H1 (cell line): ENCODE data around the gene OR4C6. TPM values are rescaled to one million over a fixed set of nuclear protein-coding genes. Genes with fewer than 3 reads are reported as not detected.

Source experiments
- CBX8 ChIP-seq: fragments of 300-800, 300-1000 bp; sonication (generic); IDR thresholded peaks from 2 replicates; pipeline ENCODE4 v1.7.1; 2016; ENCODE audit warnings: low read depth, low read length, borderline replicate concordance
- MAFK ChIP-seq: IDR thresholded peaks from 2 replicates; pipeline ENCODE4 v1.6.1; 2012; ENCODE audit warnings: low read depth, mild to moderate bottlenecking, improper control_type of control experiment, low read length
- SIX5 ChIP-seq: IDR thresholded peaks from 2 replicates; pipeline ENCODE4 v1.6.1; 2011; ENCODE audit warnings: mild to moderate bottlenecking, low read depth, low read length
- SP2 ChIP-seq: IDR thresholded peaks from 2 replicates; pipeline ENCODE4 v1.6.1; 2012; ENCODE audit warnings: mild to moderate bottlenecking, low read length, inconsistent platforms
- SUZ12 ChIP-seq: fragments of 200-600 bp; sonication (generic); IDR thresholded peaks from 2 replicates; pipeline ENCODE4 v1.6.1; 2012; ENCODE audit warnings: mild to moderate bottlenecking, inconsistent platforms, low read length, moderate library complexity, mixed read lengths
- YY1 ChIP-seq: IDR thresholded peaks from 2 replicates; pipeline ENCODE4 v1.6.1; 2011; ENCODE audit warnings: low read depth, mild to moderate bottlenecking, low read length
- polyA plus RNA-seq, 7 experiments: library from polyadenylated mRNA; depleted of rRNA in 3 of 7; stranded (reverse) in 5 of 7; unstranded in 2 of 7; fragments of >200 nt in 5 of 7; fragments of 200-250 nt in 2 of 7; gene quantifications; 1 replicate in 5 of 7; 2 replicates in 1 of 7; 4 replicates in 1 of 7; pipeline versions ENCODE4 v1.2.1 to v1.2.3, GENCODE V29; 2011 to 2013; ENCODE audit warnings: missing spikeins in 2 of 7, mixed read lengths in 2 of 7
- total RNA-seq: library from RNA; stranded (reverse); fragmentation: NEBNext Ultra II Directional; extraction: Animal tissue kit (Norgen Biotek cat#: 25700); gene quantifications from 2 replicates; pipeline ENCODE4 v1.2.1, GENCODE V29; 2021
- TF ChIP-seq, protein P1 (sequence below): fragments of 300-600 bp; sonication (generic); IDR thresholded peaks from 2 replicates; pipeline ENCODE4 v1.7.1; 2012; ENCODE audit warnings: low read length, moderate library complexity, mild to moderate bottlenecking, inconsistent platforms; ENCODE audit not compliant: insufficient replicate concordance

Gene OR4C6
- total and polyA plus RNA-seq, 2 of the 8 experiments (the other 6 are each of a cell fraction or from before 2014, with no cell fraction given): not detected

DNA sequence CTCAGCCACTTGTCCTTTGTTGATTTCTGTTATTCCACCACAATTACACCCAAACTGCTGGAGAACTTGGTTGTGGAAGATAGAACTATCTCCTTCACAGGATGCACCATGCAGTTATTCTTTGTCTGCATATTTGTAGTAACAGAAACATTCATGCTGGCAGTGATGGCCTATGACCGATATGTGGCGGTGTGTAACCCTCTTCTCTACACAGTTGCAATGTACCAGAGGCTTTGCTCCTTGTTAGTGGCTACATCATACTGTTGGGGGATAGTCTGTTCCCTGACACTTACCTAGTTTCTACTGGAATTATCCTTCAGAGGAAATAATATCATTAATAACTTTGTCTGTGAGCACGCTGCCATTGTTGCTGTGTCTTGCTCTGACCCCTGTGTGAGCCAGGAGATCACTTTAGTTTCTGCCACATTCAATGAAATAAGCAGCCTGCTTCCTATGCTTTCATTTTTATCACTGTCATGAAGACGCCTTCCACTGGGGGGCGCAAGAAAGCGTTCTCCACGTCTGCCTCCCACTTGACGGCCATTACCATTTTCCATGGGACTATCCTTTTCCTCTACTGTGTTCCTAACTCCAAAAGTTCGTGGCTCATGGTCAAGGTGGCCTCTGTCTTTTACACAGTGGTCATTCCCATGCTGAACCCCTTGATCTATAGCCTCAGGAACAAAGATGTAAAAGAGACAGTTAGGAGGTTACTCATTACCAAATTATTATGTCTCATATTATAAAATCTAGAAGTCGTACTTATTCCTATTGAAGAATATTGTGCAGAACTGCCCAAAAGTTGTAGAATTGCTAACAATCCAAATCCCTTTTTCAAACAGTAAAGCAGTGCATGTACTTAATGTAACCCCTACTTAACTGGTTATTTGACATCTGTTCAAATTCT is 53.2 kb downstream of the OR4C6 start (continued):
- TF ChIP-seq, protein P1, sequence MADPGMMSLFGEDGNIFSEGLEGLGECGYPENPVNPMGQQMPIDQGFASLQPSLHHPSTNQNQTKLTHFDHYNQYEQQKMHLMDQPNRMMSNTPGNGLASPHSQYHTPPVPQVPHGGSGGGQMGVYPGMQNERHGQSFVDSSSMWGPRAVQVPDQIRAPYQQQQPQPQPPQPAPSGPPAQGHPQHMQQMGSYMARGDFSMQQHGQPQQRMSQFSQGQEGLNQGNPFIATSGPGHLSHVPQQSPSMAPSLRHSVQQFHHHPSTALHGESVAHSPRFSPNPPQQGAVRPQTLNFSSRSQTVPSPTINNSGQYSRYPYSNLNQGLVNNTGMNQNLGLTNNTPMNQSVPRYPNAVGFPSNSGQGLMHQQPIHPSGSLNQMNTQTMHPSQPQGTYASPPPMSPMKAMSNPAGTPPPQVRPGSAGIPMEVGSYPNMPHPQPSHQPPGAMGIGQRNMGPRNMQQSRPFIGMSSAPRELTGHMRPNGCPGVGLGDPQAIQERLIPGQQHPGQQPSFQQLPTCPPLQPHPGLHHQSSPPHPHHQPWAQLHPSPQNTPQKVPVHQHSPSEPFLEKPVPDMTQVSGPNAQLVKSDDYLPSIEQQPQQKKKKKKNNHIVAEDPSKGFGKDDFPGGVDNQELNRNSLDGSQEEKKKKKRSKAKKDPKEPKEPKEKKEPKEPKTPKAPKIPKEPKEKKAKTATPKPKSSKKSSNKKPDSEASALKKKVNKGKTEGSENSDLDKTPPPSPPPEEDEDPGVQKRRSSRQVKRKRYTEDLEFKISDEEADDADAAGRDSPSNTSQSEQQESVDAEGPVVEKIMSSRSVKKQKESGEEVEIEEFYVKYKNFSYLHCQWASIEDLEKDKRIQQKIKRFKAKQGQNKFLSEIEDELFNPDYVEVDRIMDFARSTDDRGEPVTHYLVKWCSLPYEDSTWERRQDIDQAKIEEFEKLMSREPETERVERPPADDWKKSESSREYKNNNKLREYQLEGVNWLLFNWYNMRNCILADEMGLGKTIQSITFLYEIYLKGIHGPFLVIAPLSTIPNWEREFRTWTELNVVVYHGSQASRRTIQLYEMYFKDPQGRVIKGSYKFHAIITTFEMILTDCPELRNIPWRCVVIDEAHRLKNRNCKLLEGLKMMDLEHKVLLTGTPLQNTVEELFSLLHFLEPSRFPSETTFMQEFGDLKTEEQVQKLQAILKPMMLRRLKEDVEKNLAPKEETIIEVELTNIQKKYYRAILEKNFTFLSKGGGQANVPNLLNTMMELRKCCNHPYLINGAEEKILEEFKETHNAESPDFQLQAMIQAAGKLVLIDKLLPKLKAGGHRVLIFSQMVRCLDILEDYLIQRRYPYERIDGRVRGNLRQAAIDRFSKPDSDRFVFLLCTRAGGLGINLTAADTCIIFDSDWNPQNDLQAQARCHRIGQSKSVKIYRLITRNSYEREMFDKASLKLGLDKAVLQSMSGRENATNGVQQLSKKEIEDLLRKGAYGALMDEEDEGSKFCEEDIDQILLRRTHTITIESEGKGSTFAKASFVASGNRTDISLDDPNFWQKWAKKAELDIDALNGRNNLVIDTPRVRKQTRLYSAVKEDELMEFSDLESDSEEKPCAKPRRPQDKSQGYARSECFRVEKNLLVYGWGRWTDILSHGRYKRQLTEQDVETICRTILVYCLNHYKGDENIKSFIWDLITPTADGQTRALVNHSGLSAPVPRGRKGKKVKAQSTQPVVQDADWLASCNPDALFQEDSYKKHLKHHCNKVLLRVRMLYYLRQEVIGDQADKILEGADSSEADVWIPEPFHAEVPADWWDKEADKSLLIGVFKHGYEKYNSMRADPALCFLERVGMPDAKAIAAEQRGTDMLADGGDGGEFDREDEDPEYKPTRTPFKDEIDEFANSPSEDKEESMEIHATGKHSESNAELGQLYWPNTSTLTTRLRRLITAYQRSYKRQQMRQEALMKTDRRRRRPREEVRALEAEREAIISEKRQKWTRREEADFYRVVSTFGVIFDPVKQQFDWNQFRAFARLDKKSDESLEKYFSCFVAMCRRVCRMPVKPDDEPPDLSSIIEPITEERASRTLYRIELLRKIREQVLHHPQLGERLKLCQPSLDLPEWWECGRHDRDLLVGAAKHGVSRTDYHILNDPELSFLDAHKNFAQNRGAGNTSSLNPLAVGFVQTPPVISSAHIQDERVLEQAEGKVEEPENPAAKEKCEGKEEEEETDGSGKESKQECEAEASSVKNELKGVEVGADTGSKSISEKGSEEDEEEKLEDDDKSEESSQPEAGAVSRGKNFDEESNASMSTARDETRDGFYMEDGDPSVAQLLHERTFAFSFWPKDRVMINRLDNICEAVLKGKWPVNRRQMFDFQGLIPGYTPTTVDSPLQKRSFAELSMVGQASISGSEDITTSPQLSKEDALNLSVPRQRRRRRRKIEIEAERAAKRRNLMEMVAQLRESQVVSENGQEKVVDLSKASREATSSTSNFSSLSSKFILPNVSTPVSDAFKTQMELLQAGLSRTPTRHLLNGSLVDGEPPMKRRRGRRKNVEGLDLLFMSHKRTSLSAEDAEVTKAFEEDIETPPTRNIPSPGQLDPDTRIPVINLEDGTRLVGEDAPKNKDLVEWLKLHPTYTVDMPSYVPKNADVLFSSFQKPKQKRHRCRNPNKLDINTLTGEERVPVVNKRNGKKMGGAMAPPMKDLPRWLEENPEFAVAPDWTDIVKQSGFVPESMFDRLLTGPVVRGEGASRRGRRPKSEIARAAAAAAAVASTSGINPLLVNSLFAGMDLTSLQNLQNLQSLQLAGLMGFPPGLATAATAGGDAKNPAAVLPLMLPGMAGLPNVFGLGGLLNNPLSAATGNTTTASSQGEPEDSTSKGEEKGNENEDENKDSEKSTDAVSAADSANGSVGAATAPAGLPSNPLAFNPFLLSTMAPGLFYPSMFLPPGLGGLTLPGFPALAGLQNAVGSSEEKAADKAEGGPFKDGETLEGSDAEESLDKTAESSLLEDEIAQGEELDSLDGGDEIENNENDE: no peak
- TF ChIP-seq SIX5 (no peak), MAFK (no peak), CBX8 (no peak), SP2 (no peak), SUZ12 (no peak), YY1 (peak; percentile 68)
